ENCODE measurements around the gene DAZL.
A peak's percentile ranks its signal among the peaks of the same experiment; 100 is the strongest.

The DAZL gene

DNA sequence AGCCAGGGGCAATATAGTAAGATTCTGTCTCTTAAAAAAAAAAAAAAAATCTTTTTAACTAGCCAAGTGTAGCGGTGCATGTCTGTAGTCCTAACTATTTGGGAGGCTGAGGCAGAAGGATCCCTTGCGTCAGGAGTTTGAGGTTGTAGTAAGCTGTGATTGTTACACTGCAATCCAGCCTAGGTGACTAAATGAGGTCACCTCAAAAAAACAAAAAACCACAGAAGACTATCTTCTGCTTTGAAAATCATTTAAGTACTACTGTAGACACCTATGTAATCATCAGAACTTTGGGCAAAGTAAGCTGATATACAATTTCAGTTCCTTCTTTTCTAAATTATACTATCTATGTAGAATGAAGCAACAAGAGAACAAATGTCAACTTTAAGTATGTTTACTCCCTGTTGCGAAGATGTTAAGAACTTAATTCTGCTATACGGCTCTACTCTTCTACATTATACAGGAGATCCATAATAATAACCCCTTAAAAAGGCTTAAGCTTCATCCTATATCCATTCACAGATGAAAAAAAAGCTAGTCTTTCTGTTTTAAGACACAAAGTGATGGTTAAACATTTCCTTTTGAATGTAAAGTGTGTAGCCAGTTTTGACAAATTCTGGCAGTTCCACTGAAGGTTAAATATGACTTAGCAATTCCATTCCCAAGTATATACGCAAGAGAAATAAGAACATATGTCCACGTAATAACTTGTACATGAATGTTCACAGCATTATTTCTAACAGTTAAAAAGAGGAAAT lies 15.2 kb downstream of the DAZL start:
- DNase-seq, result no peak

DNA sequence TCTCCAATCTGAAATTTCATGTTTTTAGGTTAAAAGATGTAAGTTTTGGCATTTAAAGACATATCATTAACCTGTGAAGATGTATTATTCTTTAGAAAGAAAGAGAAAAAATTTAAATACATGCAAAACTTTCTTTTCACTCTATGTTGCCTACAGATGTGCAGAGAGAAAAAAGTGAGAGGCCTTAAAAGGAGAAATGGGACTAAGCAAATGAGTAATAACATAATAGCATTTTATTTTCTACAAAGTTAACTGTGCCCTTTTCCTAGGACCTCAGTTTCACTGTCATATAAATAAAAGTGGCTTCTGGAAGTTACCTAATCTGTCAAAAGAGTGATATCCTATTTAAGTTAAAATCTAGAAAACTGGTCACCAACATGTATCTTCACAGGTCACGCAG lies 16.1 kb downstream of the DAZL start:
- DNase-seq, result no peak

DNA sequence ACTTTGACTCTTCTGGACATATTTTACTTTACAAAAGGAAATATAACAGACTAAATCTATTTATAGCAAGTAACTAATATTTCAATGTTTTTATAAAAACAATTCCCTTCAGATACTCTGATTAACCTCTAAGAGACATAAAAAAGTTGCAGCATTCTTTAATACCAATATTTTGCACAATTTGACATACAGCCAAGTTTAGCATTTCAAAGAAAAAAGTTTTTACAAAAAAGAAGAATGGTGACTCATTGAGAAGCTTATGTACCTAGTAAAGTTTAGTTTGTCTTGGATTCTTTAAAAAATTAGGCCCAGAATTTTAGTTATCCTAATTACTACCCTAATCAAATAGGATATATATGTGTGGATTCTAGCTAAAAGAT lies 17.6 kb downstream of the DAZL start:
- DNase-seq, result no peak

DNA sequence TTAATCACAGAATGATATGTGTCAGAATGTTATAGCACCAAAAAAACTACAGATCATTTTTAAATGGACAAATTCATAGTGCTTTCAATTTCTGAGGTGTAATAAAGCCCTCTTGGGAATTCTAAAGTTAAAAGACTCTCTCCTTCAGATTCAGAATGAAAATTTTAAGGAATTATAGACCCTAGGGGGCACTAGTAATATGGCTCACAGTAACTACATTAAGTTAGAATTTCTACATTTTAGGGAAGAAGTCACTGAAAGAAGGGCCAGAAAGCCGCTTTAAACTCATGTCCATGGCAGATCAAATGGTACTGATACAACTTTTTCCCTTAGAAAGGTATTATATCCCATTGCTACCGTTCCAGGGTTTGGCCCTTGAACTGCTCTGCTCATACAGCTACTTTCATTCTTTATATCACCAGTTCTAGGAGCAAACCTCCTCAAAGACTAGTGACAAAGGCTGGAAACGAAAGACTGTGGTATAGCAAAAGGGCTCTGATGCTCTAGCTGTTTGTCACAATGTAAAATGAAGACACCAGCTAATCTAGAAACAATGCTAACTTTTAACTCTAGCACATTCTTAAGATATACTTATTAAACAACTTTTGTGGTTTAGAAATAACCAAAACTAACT lies 18.1 kb downstream of the DAZL start:
- no peak for DNase-seq

DNA sequence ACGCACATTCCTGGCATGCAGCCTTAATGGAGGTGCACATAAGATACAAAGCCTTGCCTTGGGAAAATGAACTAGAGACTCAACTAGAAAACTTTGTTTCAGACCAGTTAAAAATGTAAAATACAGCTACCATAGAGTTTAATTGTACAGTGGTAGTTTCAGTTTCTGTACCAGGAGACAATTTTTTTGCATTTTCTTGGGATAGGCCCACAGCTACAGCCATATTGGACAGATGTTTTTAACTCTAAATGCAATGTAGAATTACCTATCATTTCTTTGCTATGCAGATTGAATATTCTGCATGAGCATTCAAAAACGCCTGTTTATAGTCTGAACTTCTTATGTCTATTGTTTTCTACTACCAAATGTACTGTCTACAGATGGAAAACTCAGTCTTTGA lies 20.3 kb downstream of the DAZL start:
- DNase-seq, result no peak

DNA sequence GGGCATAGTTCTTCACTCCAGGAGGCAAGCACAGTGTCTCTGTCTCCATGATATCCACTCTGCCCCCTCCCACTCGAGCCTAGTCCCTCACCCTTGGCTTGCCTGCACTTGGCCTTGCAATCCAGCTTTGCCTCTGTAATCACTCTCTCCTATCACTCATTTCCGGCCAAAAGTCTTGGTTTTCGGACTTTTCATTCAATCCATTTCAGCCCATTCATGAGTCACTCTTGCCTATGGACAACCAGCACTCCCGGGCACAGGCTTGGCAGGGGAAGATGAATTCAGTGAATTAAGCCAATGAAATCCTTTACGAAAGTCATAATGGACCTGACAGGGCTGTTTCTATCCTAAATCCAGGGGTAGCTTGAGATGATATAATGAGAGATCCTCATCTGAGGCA lies 21.7 kb downstream of the DAZL start:
- no peak for DNase-seq

DNA sequence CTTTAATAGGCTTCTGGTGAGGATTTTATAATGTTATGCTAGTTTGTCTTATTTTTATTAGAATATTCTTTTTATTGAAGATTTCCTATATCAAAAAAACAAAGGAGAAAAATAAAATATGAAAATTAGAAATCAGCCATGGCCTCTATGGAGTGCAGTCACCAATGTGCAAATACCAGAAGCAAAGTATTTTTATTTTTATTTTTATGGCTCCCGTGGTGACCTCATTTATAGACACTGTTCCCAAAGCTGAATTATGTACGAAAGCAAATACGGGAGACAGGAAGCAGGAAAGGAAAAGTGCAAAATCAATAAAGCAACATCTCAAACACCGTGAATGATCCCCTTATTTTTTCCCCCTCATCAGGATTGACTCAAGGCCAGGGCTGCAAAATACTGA lies 35.1 kb downstream of the DAZL start:
- DNase-seq, result no peak

DNA sequence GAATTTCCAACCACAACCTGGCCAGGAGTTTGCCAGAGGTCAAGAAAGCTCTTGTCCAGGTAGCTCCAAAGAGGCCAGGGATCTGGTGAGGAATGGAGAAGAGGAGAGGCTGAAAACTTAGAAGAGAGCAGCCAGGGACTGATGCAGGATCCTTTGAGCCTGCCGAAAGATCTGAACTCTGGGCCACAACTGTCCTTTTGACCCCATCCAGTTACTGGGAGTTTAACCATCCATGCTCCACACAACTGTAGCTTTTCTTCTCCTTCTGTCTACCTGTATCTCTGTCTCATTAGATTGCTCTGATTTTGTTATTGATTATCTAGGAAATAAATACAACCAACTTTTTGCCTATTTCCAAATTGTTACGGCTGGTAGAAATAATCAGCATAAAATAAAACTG lies 36.7 kb downstream of the DAZL start:
- DNase-seq, result no peak

DNA sequence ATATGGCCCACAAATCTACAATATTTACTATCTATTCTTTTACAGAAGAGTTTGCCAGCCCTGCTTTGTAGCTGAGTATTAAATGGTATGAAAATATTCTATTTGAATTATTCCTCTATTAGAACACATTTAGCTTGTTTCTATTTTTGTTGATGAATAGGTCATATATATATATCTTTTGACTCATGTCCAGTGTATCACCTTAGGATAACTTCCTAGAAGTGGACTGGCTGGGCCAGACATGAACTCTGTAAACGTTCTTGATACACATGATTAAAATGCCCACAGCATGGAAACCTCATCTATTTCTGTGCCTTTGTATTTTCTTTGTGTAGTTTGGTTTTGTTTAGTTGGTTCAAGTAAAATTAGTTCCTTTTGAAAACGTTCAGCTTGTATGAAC lies 37.1 kb downstream of the DAZL start:
- DNase-seq, result no peak

DNA sequence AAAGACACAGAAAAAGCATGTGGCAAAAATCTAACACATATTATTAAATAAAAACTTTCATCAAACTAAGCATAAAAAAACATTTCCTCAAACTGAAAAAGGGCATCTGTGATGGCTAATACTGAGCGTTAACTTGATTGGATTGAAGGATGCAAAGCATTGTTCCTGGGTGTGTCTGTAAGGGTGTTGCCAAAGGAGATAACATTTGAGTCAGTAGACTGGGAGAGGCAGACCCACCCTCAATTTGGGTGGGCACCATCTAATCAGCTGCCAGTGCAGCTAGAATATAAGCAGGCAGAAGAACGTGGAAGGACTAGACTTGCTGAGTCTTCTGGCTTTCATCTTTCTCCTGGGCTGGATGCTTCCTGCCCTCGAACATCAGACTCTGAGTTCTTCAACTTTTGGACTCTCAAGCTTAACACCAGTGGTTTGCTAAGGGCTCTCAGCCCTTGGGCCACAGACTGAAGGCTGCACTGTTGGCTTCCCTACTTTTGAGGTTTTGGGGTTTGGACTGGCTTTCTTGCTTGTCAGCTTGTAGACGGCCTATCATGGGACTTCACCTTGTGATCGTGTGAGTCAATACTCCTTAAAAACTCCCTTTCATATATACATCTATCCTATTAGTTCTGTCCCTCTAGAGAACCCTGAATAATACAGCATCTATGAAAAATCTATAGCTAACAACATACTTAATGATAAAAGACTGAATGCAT lies 45.4 kb downstream of the DAZL start:
- DNase-seq, result no peak

DNA sequence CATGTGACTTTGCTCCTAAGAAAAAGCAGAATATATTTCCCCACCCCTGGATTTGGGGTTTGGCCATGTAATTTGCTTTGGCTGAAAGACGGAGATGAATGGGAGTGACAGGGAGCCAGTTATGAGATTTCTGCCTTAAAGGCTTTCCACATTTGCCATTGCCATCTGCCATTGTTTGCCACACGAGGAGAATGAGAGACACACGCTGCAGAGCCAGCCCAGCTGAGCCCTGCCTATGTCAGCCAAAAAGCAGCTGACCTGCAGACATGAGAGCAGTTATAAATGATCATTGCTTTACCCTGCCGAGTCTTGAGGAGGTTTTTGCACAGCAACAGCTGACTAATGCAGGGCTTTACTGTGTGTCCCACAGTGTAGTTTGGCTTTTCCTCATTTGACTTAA lies 51.1 kb downstream of the DAZL start:
- DNase-seq, result no peak

DNA sequence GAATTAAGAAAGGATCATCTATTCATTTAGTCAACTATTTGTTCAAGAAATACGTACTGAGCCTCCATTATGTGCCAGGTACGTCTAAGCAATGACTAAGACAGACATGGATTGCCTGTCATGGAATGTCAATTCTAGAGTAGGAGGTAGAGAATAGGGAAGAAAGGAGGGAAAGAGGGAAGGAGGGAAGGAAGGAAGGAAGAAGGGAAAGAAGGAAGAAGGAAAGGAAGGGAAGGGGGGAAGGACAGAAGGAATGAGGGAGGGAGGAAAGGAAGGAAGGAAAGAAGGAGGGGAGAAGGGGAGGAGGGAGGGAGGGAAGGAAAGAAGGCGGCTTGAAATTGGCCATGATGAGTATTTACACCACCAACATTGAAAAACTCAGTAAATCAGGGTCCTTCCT lies 52.5 kb downstream of the DAZL start:
- no peak for DNase-seq

DNA sequence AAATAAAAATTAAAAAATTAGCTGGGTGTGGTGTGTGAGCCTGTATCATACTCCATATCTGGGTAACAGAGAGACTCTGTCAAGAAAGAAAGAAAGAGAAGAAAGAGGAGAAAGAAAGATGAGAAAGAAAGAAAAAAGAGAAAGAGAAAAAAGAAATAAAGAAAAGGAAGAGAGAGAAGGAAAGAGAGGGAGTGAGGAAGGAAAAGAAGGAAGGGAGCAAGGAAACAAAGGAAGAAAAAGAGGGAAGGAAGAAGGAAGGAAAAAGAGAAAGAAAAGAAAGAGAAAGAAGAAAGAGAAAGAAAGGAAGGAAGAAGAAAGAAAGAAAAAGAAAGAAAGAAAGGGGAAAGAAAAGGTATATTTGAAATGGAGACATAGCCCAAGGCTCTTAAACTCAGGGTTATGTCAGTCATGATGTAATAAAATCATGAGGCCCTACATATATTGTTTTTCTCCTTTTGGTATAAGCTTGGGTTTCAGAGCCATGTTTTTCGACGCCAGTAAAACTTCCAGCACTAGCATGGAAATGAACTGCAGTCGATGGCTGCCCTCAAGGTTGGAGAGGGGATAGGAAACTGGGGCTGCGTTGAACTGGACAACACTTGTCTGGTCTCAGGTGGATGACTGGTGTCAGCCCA lies 53.8 kb downstream of the DAZL start:
- no peak for DNase-seq

DNA sequence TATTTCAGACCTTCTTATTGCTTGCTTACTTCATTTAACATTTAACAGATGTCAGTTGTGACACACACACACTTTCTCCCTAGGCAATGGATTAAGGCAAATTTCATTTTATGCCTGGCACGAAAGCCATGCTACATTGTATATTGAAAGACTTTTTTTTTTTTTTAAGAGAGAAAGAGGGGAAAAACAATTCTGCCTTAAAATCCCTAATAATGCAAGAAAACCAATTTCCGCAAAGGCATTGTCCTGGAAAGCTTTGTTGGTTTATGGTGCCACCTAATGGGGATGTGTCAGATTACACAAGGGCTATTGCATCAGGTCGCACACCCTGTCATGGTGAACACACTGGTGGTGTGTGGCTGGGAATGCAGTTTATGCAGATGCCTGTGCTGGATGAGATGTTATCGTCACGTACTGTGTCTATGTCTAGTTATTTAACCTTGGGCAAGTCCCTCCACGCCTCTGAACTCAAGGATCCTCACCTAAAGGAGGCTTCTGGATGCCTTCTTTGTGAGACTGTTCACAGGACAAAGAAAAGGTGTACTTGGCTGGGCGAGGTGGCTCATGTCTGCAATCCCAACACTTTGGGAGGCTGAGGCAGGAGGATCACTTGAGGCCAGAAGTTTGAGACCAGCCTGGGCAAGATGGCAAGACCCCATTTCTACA lies 54.4 kb downstream of the DAZL start:
- peak; percentile 38 for DNase-seq

DNA sequence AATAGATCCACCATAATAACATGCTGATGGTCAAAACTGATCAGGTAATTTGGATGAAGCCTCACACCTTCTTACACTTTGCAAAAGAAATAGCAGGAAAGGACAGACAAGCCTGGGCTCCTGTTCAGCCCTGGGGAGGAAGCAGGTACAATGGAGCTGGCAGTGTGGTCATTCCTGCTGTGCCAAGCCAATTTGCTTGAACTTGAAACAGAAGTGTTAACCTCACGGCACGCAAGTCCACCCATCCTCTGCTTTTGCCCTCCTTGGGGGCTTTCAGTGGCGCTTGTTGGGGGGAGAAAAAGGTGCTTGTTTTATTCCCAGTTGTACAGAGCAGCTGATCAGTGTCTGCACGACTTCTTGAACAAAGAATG lies 54.9 kb downstream of the DAZL start:
- no peak for DNase-seq

DNA sequence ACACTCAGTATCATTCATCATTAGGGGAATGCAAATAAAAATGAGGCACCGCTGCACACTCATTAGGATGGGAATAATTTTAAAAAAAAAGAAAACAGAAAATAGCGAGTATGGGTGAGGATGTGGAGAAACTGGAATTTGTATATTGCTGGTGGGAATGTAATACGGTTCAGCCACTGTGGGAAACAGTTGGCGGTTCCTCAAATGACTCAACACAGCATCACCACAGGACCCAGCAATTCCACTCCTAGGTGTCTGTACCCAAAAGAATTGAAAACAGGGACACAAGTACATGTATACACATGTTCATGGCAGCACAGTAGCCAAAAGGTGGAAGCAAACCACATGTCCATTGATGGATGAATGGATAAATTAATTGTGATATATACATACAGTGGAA lies 56.5 kb downstream of the DAZL start:
- DNase-seq, result no peak

DNA sequence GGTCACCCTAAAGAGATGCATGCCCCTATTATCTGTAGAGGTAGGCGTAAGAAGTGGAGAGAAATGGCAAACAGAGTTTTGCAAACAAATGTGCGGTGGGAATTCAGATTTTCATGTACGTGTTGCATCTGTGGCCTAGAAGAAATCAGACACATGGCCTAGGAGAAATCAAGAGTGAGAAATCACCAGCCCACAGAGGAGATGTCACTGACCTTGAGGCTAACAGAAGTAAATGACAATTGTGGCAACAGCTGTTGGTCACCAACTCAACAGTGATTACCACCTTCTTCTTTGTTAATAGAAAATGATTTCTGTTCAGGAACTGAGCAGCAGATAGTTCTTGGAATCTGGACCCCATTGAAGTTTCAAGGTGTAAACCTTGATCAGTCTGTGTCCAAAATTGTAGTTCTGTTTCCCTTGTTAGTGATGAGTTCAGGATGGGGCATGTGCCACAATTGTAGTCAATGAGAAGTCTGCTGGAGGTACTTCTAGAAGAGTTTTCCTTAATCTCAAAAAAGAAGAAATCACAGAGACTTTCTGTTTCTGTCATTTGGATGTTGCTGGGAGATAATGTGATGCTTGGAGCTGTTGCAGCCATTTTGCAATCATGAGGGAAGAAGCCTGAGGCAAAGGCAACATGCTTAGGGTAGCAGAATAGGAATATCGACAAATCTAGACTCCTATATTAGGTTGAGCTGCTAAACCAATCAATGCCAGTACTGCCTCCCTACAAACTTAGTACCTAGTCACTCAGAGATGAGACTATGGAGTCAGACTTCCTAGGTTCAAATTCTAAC lies 57.5 kb downstream of the DAZL start:
- no peak for DNase-seq

DNA sequence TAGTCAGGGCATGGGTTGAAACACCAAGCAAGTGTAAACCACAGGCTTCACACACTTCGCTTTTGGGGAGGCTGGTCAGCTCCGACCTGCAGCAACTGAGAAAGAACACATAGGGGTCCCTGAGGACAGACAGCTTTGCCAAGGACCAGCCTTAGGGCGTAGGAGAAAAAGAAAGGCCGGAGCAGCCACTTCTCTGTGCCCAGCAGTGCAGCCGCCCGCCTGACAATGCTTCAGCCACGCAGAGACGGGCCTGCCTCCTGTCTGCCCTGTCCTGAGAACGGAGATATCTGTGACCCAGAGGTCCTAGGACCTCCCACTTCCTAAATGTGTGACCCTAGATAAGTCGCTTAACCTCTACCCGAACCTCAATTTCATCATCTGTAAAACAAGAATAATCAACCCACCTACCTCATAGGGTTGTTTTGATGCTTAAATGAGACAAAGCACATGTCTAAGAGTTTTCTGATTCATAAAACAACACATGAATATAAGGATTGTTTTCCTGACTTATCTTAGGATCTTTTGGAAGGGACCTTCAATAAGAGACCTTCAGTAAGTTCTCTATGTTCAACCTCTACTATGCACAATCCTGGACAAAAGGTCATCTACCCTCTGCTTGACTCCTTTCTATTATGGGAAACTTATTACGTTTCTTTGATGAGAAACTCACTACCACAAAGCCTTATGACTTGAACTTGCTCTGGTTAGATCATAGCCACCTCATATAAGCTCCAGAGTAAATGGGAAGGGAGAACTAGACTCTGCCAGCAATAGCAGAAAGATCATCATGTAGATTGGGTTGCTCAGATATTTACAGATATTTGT lies 58.8 kb downstream of the DAZL start:
- no peak for DNase-seq

DNA sequence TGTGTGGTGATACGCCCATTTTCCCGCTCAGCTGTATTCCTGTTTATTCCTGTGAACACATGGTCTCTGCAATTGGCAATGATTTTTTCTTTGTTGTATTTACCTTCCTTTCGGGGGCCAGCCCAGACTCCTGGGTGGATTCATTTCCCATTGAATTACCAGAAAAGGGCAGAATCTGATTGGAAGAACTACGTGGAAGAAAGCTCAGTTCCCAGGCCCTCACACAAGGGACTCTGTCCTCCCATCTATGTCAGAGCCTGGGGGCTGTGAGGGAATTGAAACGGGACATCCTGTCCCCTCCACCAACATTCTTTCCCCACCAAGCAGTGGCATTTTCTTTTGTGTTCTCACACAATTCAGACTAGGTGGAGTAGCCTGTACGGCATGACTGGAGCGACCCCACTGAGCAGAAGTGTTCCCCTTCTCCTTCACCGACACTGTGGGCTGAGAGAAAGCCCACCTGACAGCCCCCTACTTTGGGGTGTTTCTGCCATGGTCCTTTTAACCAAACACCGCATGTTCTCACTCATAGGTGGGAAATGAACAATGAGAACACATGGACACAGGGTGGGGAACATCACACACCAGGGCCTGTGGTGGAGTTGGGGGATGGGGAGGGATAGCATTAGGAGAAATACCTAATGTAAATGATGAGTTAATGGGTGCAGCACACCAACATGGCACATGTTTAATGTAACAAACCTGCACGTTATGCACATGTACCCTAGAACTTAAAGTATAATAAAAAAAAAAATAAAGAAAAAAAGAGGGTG lies 59.6 kb downstream of the DAZL start:
- no peak for DNase-seq

DNA sequence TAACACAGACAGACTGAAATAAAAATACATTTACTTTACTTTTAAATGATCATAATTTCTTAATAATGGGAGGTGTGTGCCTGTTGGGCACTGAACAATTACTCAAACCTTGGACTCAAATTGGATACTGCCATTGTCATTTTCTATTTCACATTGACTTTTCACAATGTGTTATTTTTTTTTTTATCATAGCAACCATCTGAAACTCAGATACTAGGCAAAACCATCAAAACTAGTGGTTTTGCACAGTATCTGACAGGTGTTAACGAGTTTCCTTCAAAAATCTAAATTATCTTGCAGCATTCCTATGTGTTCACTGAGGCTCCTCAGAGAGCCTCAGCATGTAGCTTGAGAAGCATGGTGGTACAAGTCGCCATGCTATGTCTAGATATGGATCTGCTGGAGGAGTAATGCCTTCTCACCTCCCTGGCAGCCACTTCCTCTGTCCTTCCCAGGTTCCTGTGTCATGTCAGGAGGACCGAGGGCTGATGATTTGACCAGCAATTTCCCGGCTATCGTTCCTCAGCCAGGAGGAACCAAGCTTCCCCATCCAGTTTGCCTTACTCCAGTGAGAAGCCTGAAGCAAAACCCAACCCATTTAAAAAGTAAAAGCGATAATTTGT lies 61.9 kb downstream of the DAZL start:
- DNase-seq, result no peak

Measured in NCI-H446 treated with DMSO at 0.1 percent for 48 hours (cell line).